OCI-LY7 (cell line): ENCODE measurements around the gene MYBPC2. TPM values are rescaled to one million over a fixed set of nuclear protein-coding genes. Genes with fewer than 3 reads are reported as not detected.

Experiments
- BruUV-seq: library from RNA; stranded (reverse); fragments of 400-500 nt; replicated peaks from 2 replicates; lab custom pipeline; 2021; lab: Mats Ljungman, UMichigan
- CTCF ChIA-PET: fragments of 300-600 bp; sonication (Branson Sonifier 250); formaldehyde crosslinking; loops from one replicate; lab custom pipeline; 2022; ENCODE audit warnings: antibody characterized with exemption; ENCODE audit not compliant: unreplicated experiment; lab: Charles Lee
- POLR2A ChIA-PET: fragments of 300-600 bp; sonication (Branson Sonifier 250); formaldehyde crosslinking; loops from one replicate; lab custom pipeline; 2022; ENCODE audit warnings: antibody characterized with exemption; lab: Charles Lee
- DNase-seq: peaks from one replicate; pipeline ENCODE4 v3.0.0-alpha.2; 2015; ENCODE audit warnings: low spot score
- H2AFZ ChIP-seq: fragments of 200-600 bp; sonication (generic), shearing (Covaris generic); 2 replicates; pipeline ENCODE4 v1.6.1; 2014; ENCODE audit warnings: mild to moderate bottlenecking, antibody characterized with exemption, low read length, moderate library complexity
- H3K27ac ChIP-seq: fragments of 200-600 bp; sonication (generic); 2 replicates; pipeline ENCODE4 v1.5.1; 2014; ENCODE audit warnings: mixed run types, low read depth, mild to moderate bottlenecking, moderate library complexity, low read length, inconsistent platforms; ENCODE audit not compliant: poor library complexity, severe bottlenecking
- H3K36me3 ChIP-seq: fragments of 200-600 bp; sonication (generic); 2 replicates; pipeline ENCODE4 v1.6.1; 2014; ENCODE audit warnings: mild to moderate bottlenecking, antibody characterized with exemption, low read length, moderate library complexity, mixed read lengths; ENCODE audit not compliant: insufficient read depth
- H3K4me1 ChIP-seq: fragments of 200-600 bp; sonication (generic); 2 replicates; pipeline ENCODE4 v1.5.1; 2014; ENCODE audit warnings: mild to moderate bottlenecking, low read length; ENCODE audit not compliant: insufficient read depth, poor library complexity, severe bottlenecking
- H3K4me2 ChIP-seq: fragments of 200-600 bp; sonication (generic); 2 replicates; pipeline ENCODE4 v1.6.1; 2014; ENCODE audit warnings: mild to moderate bottlenecking, low read length
- H3K4me3 ChIP-seq: fragments of 200-600 bp; sonication (generic); 2 replicates; pipeline ENCODE4 v1.5.1; 2014; ENCODE audit warnings: mild to moderate bottlenecking, low read depth, low read length; ENCODE audit not compliant: poor library complexity, severe bottlenecking
- H3K79me2 ChIP-seq: fragments of 200-600 bp; sonication (generic); 2 replicates; pipeline ENCODE4 v1.6.1; 2016; ENCODE audit warnings: low read depth, mild to moderate bottlenecking, low read length, moderate library complexity, mixed read lengths; ENCODE audit not compliant: insufficient read depth
- H3K9me2 ChIP-seq: fragments of 200-600 bp; sonication (generic); 2 replicates; pipeline ENCODE4 v1.6.1; 2016; ENCODE audit warnings: mild to moderate bottlenecking, low read length, mixed read lengths; ENCODE audit not compliant: insufficient read depth
- H3K9me3 ChIP-seq: fragments of 200-600 bp; sonication (generic); 2 replicates; pipeline ENCODE4 v1.6.1; 2014; ENCODE audit warnings: mild to moderate bottlenecking, mixed run types, low read length, mixed read lengths
- H4K20me1 ChIP-seq: fragments of 200-600 bp; sonication (generic); 2 replicates; pipeline ENCODE4 v1.6.1; 2014; ENCODE audit warnings: mild to moderate bottlenecking, antibody characterized with exemption, low read length, moderate library complexity, mixed read lengths; ENCODE audit not compliant: insufficient read depth
- CTCF ChIP-seq: fragments of 200-600 bp; sonication (generic); conservative IDR thresholded peaks from 2 replicates; pipeline ENCODE4 v1.5.1; 2014; ENCODE audit warnings: mild to moderate bottlenecking, antibody characterized with exemption, low read length, moderate library complexity, mixed read lengths
- EZH2phosphoT487 ChIP-seq: fragments of 200-600 bp; sonication (generic); IDR thresholded peaks from 2 replicates; pipeline ENCODE4 v1.6.1; 2018; ENCODE audit warnings: low read depth, borderline replicate concordance, mild to moderate bottlenecking, mixed run types, antibody characterized with exemption, low read length, moderate library complexity, mixed read lengths
- intact Hi-C: fragments of 100-400 bp; cut with micrococcal nuclease; formaldehyde crosslinking; loops from one replicate; pipeline ENCODE4 v1.10.0; 2022; ENCODE audit not compliant: unreplicated experiment
- total RNA-seq, 2 experiments: library from RNA; depleted of rRNA in 1 of 2; stranded (reverse); fragments of >200 nt in 1 of 2; shearing (Covaris generic) in 1 of 2; gene quantifications; 2 replicates each; pipeline ENCODE4 v1.2.3, GENCODE V29; 2014 to 2022

Gene MYBPC2
- total RNA-seq, 2 experiments from 2014 or later = 15.4 to 28.2 TPM

GRCh38 chr19:50415661-50416033 is 17.0 kb upstream of the MYBPC2 start:
- Histone ChIP-seq H3K79me2 (peaks cover 26% of the 10 kb centered on the region), H3K27ac (peak overlapping the region; percentile 98), H3K9me3 (no peaks in the 10 kb centered on the region; the same call in 1 of the 2 replicates), H3K4me1 (peaks cover 45% of the 10 kb centered on the region), H3K4me2 (peak overlapping the region; percentile 81), H4K20me1 (no peaks in the 10 kb centered on the region), H2AFZ (no peak overlapping the region), H3K9me2 (no peaks in the 10 kb centered on the region), H3K4me3 (peak overlapping the region; percentile 60), H3K36me3 (peaks cover 55% of the 10 kb centered on the region)
- intact Hi-C loops = loop anchor here (1.0 to 2.0 kb wide), 4 partner anchors 19 to 47 kb away; partner anchors contain the start of gene POLD1
- peak; percentile 96 for DNase-seq
- BruUV-seq = no TSS peak
- CTCF ChIA-PET = interaction anchor here (0.5 to 1.1 kb wide), 2 partner anchors 35 to 75 kb away, joined by 3 to 4 read pairs; no protein-coding TSS in a partner anchor
- TF ChIP-seq CTCF (no peak), EZH2phosphoT487 (no peak)
- POLR2A ChIA-PET = interaction anchor here (0.6 to 0.9 kb wide), 3 partner anchors 38 to 49 kb away, joined by 3 read pairs; no protein-coding TSS in a partner anchor

GRCh38 chr19:50416034-50416977 is 16.4 kb upstream of the MYBPC2 start:
- no peak for TF ChIP-seq EZH2phosphoT487
- no peak for TF ChIP-seq CTCF
- CTCF ChIA-PET = interaction anchor here (1.1 kb wide), 1 partner anchor 76 kb away, joined by 3 read pairs; no protein-coding TSS in a partner anchor
- intact Hi-C loops = no loop called here
- H3K27ac ChIP-seq = peak overlapping the region; percentile 98
- no peak overlapping the region for H2AFZ ChIP-seq
- peak; percentile 38 for DNase-seq
- peaks cover 50% of the 10 kb centered on the region for H3K4me1 ChIP-seq
- H4K20me1 ChIP-seq = no peaks in the 10 kb centered on the region
- no TSS peak for BruUV-seq
- peaks cover 32% of the 10 kb centered on the region for H3K79me2 ChIP-seq
- H3K4me2 ChIP-seq = peak overlapping the region; percentile 55
- H3K36me3 ChIP-seq = peaks cover 55% of the 10 kb centered on the region
- H3K9me3 ChIP-seq = peaks cover 5% of the 10 kb centered on the region; the same call in 1 of the 2 replicates
- H3K9me2 ChIP-seq = no peaks in the 10 kb centered on the region
- POLR2A ChIA-PET = no interaction called here
- peak overlapping the region; percentile 28 for H3K4me3 ChIP-seq
